Kidney tubule cell (primary cell): ENCODE measurements around the gene ZNF439.
A peak's percentile ranks its signal among the peaks of the same experiment; 100 is the strongest.
"Not testable (repeated sequence)": the region's sequence is repeated elsewhere in the genome, so short reads cannot be mapped to it uniquely, and the experiment has no call there.

Source experiments
- DNase-seq: peaks from one replicate; pipeline ENCODE4 v3.0.0-alpha.2; 2018; ENCODE audit warnings: low spot score

ZNF439 gene

GRCh38 chr19:11848594-11849469 is at the start of gene ZNF439:
Gene ZNF439, plus strand, starts transcription at chr19:11848726. Its CDS starts 142 bp downstream, at chr19:11848868.
- DNase-seq = peak; percentile 88

GRCh38 chr19:11806354-11807098 is 42.0 kb upstream of the ZNF439 start:
- no peak for DNase-seq

- DNase-seq = no peak
Observed at GRCh38 chr19:11807099-11807380, 41.5 kb upstream of the ZNF439 start.

GRCh38 chr19:11813703-11814028 is 34.9 kb upstream of the ZNF439 start:
- no peak for DNase-seq

- peak; percentile 96 for DNase-seq
Observed at GRCh38 chr19:11814029-11814699, 34.4 kb upstream of the ZNF439 start, which contains the start of gene ZNF440. Gene ZNF440, plus strand, starts transcription at chr19:11814273. Its CDS starts 175 bp downstream, at chr19:11814448.

- peak; percentile 56 for DNase-seq
Observed at GRCh38 chr19:11814700-11815035, 33.9 kb upstream of the ZNF439 start.

GRCh38 chr19:11821474-11822109 is 26.9 kb upstream of the ZNF439 start:
- DNase-seq = peak; percentile 78

GRCh38 chr19:11828957-11829876 is 19.3 kb upstream of the ZNF439 start:
- not testable (repeated sequence) for DNase-seq

GRCh38 chr19:11832253-11832912 is 16.1 kb upstream of the ZNF439 start:
- DNase-seq = no peak

- DNase-seq = no peak
Observed at GRCh38 chr19:11833541-11833940, 15.0 kb upstream of the ZNF439 start.

- DNase-seq = not testable (repeated sequence)
Observed at GRCh38 chr19:11835626-11836066, 12.9 kb upstream of the ZNF439 start.

GRCh38 chr19:11843722-11844121 is 4.8 kb upstream of the ZNF439 start:
- no peak for DNase-seq

- not testable (repeated sequence) for DNase-seq
Observed at GRCh38 chr19:11847615-11848014, 911 bp upstream of the ZNF439 start.

- DNase-seq = no peak
Observed at GRCh38 chr19:11848200-11848593, 329 bp upstream of the ZNF439 start.

- DNase-seq = not testable (repeated sequence)
Observed at GRCh38 chr19:11850289-11850688, 1.8 kb downstream of the ZNF439 start.

GRCh38 chr19:11853358-11853757 is 4.8 kb downstream of the ZNF439 start:
- no peak for DNase-seq

- DNase-seq = no peak
Observed at GRCh38 chr19:11856596-11857250, 8.2 kb downstream of the ZNF439 start.

GRCh38 chr19:11860721-11861120 is 12.2 kb downstream of the ZNF439 start:
- no peak for DNase-seq

- DNase-seq = no peak
Observed at GRCh38 chr19:11861301-11861700, 12.8 kb downstream of the ZNF439 start.

- DNase-seq = not testable (repeated sequence)
Observed at GRCh38 chr19:11867766-11868165, 19.2 kb downstream of the ZNF439 start.
